Measurements from ENCODE around the gene BCOR.

GRCh38 chrX:40056420-40056819 lies 41.3 kb downstream of the BCOR start:
- TF ChIP-seq CTCF (IDR thresholded peaks at IDR 0.05) = no peak
- TF ChIP-seq POLR2A (IDR thresholded peaks at IDR 0.05) = no peak

Data from heart left ventricle (tissue), 13 donors.